Hepatocyte (in vitro differentiated cells): Measurements from ENCODE around the gene VIPAS39. TPM values are rescaled to one million over a fixed set of nuclear protein-coding genes. Genes with fewer than 3 reads are reported as not detected.

Source experiments
- DNase-seq: peaks from one replicate; pipeline ENCODE4 v3.0.0-alpha.2; 2016; ENCODE audit warnings: low spot score
- H2AFZ ChIP-seq: fragments of 200-600 bp; sonication (generic); 2 replicates; pipeline ENCODE4 v1.6.0; 2016; ENCODE audit warnings: antibody characterized with exemption, mild to moderate bottlenecking
- H3K27ac ChIP-seq: fragments of 200-600 bp; sonication (generic); 2 replicates; pipeline ENCODE4 v1.5.1; 2016; ENCODE audit warnings: mild to moderate bottlenecking
- H3K27me3 ChIP-seq: fragments of 200-600 bp; sonication (generic); 2 replicates; pipeline ENCODE4 v1.6.1; 2016
- H3K36me3 ChIP-seq: fragments of 200-600 bp; sonication (generic); replicated peaks from 2 replicates; pipeline ENCODE4 v1.5.1; 2016; ENCODE audit warnings: low read depth; ENCODE audit not compliant: insufficient read depth
- H3K4me1 ChIP-seq: fragments of 200-600 bp; sonication (generic); 2 replicates; pipeline ENCODE4 v1.5.1; 2016; ENCODE audit warnings: mild to moderate bottlenecking, moderate library complexity; ENCODE audit not compliant: insufficient read depth
- H3K4me2 ChIP-seq: fragments of 200-600 bp; sonication (generic); 2 replicates; pipeline ENCODE4 v1.6.0; 2016
- H3K4me3 ChIP-seq: fragments of 200-600 bp; sonication (generic); 2 replicates; pipeline ENCODE4 v1.5.1; 2016; ENCODE audit warnings: mild to moderate bottlenecking
- H3K79me2 ChIP-seq: fragments of 200-600 bp; sonication (generic); 2 replicates; pipeline ENCODE4 v1.6.0; 2017; ENCODE audit warnings: mild to moderate bottlenecking
- H3K9me2 ChIP-seq: fragments of 200-600 bp; sonication (generic); replicated peaks from 2 replicates; pipeline ENCODE4 v1.6.0; 2017; ENCODE audit warnings: mild to moderate bottlenecking; ENCODE audit not compliant: insufficient read depth
- H3K9me3 ChIP-seq: fragments of 200-600 bp; sonication (generic); 2 replicates; pipeline ENCODE4 v1.5.1; 2016; ENCODE audit warnings: low read depth, mild to moderate bottlenecking
- H4K20me1 ChIP-seq: fragments of 200-600 bp; sonication (generic); 2 replicates; pipeline ENCODE4 v1.6.0; 2016; ENCODE audit warnings: mild to moderate bottlenecking; ENCODE audit not compliant: insufficient read depth, poor library complexity, severe bottlenecking
- EZH2 ChIP-seq: fragments of 200-600 bp; sonication (generic); IDR thresholded peaks from 2 replicates; pipeline ENCODE4 v1.6.1; 2016; ENCODE audit warnings: antibody characterized with exemption, mild to moderate bottlenecking, borderline replicate concordance
- EZH2phosphoT487 ChIP-seq: fragments of 200-600 bp; sonication (generic); IDR thresholded peaks from one replicate; pipeline ENCODE4 v1.6.1; 2018; ENCODE audit warnings: antibody characterized with exemption, mild to moderate bottlenecking, low read depth, moderate library complexity; ENCODE audit not compliant: unreplicated experiment, severe bottlenecking
- WGBS: methylation state at CpG from one replicate; pipeline ENCODE4 v1.1.6; 2016; ENCODE audit warnings: low lambda C conversion rate; ENCODE audit errors: missing lambda C conversion rate; 5-methylcytosine and 5-hydroxymethylcytosine counted together
- polyA plus RNA-seq: library from polyadenylated mRNA; unstranded; fragments of >200 nt; fragmentation: Nextera tagmentation; extraction: Ambion mirVana; gene quantifications from 2 replicates; pipeline ENCODE4 v1.2.1, GENCODE V29; 2016
- total RNA-seq: library from RNA; depleted of rRNA; stranded (reverse); fragments of >200 nt; gene quantifications from 2 replicates; pipeline ENCODE4 v1.2.3, GENCODE V29; 2014
- TF ChIP-seq, protein P1 (sequence below): fragments of 200-600 bp; sonication (generic); IDR thresholded peaks from 2 replicates; pipeline ENCODE4 v1.5.1; 2016; ENCODE audit warnings: antibody characterized with exemption, mild to moderate bottlenecking; ENCODE audit not compliant: poor library complexity

VIPAS39 gene
- total and polyA plus RNA-seq, 2 experiments from 2014 or later = 11.7 to 29.2 TPM

DNA sequence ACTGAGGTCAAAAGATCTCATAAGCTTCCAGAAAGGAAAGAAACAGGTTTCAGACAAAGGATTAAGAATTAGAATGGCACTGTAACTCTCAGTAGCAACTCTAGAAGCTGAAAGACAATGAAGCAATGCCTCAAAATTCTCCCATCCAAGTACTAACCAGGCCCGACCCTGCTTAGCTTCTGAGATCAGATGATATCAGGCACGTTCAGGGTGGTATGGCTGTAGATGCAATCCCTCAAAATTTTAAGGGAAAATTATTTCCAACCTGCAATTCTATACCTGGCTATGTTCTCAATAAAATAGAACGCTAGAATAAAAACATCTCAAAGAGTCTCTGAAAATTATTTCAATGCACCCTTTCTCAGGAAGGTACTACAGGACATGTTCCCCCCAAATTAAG, 53.6 kb downstream of the VIPAS39 start:
- Histone ChIP-seq H3K4me1 (no peaks in the 10 kb centered on the region), H3K4me3 (no peak overlapping the region), H3K9me3 (no peaks in the 10 kb centered on the region), H3K79me2 (no peaks in the 10 kb centered on the region), H4K20me1 (no peaks in the 10 kb centered on the region), H3K9me2 (no peaks in the 10 kb centered on the region), H2AFZ (no peak overlapping the region), H3K36me3 (no peaks in the 10 kb centered on the region), H3K4me2 (no peak overlapping the region), H3K27ac (no peak overlapping the region), H3K27me3 (no peaks in the 10 kb centered on the region)
- no peak for DNase-seq
- 97% methylated on average over 3 of the region's 3 CpGs for WGBS
- TF ChIP-seq, protein P1, sequence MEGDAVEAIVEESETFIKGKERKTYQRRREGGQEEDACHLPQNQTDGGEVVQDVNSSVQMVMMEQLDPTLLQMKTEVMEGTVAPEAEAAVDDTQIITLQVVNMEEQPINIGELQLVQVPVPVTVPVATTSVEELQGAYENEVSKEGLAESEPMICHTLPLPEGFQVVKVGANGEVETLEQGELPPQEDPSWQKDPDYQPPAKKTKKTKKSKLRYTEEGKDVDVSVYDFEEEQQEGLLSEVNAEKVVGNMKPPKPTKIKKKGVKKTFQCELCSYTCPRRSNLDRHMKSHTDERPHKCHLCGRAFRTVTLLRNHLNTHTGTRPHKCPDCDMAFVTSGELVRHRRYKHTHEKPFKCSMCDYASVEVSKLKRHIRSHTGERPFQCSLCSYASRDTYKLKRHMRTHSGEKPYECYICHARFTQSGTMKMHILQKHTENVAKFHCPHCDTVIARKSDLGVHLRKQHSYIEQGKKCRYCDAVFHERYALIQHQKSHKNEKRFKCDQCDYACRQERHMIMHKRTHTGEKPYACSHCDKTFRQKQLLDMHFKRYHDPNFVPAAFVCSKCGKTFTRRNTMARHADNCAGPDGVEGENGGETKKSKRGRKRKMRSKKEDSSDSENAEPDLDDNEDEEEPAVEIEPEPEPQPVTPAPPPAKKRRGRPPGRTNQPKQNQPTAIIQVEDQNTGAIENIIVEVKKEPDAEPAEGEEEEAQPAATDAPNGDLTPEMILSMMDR = no peak
- TF ChIP-seq EZH2 (no peak), EZH2phosphoT487 (no peak)

DNA sequence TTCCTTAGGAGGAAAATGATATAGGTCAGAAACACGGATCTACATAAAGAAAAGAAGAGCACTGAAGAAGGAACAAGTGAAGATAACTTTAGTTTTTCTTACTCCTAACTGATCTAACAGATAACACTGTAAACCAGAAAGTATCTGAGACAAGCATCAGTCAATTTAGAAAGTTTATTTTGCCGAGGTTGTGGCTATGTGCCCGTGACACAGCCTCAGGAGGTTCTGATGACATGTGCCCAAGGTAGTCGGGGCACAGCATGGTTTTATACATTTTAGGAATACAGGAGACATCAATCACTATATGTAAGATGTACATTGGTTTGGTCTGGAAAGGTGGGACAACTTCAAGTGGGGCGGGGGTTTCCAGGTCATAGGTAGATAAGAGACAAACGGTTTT, 57.2 kb downstream of the VIPAS39 start:
- Histone ChIP-seq H3K79me2 (no peaks in the 10 kb centered on the region), H3K36me3 (no peaks in the 10 kb centered on the region), H3K4me3 (no peak overlapping the region), H2AFZ (no peak overlapping the region), H3K27me3 (no peaks in the 10 kb centered on the region), H3K9me2 (no peaks in the 10 kb centered on the region), H3K9me3 (no peaks in the 10 kb centered on the region), H4K20me1 (no peaks in the 10 kb centered on the region), H3K4me1 (no peaks in the 10 kb centered on the region), H3K27ac (no peak overlapping the region), H3K4me2 (no peak overlapping the region)
- WGBS = 72% methylated on average over 6 of the region's 6 CpGs
- TF ChIP-seq EZH2 = no peak
- DNase-seq = no peak

DNA sequence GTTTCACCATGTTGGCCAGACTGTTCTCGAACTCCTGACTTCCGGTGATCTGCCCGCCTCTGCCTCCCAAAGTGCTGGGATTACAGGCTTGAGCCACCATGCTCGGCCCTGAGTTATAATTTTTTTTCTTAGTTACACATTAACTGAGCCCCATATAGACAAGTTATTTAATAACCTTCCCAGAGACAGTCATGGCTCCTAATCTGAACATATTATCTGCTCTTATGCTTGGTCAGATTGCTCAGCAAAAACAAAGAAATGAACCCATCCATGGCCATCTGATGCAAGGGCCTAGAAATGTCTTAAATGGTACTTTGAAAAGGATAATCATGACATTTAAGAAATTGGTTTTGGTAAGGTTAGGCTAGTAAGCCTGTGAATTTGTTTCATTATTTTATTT, 67.2 kb downstream of the VIPAS39 start:
- H3K4me2 ChIP-seq = no peak overlapping the region
- peak overlapping the region; percentile 46 for H3K27ac ChIP-seq
- no peak overlapping the region for H2AFZ ChIP-seq
- no peak overlapping the region for H3K4me3 ChIP-seq
- H3K79me2 ChIP-seq = no peaks in the 10 kb centered on the region
- no peaks in the 10 kb centered on the region for H3K36me3 ChIP-seq
- WGBS = 87% methylated on average over 4 of the region's 4 CpGs
- no peak for TF ChIP-seq EZH2phosphoT487
- no peak for TF ChIP-seq EZH2
- TF ChIP-seq, protein P1 = no peak
- H3K27me3 ChIP-seq = no peaks in the 10 kb centered on the region
- DNase-seq = peak; percentile 15
- H3K9me2 ChIP-seq = no peaks in the 10 kb centered on the region
- H4K20me1 ChIP-seq = no peaks in the 10 kb centered on the region
- no peaks in the 10 kb centered on the region for H3K4me1 ChIP-seq
- no peaks in the 10 kb centered on the region for H3K9me3 ChIP-seq

DNA sequence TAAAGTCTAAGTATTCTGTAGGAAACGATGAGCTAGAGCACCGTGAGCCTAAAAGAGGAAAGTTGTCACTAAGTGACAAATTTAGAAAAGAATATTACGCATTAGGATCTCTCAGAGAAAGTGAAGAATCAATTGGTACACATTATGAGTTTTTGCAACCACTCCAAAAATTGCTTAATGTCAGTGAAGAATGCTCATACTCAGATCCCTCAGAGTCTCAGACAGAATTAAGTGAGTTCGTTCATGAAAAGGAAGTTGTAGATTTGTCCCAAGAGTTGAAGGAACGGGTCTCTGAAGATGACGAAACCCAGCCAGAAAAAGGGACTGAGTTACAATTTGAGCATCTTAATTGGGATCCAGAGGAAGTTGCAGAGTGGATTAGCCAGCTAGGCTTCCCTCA, 78.7 kb downstream of the VIPAS39 start:
- Histone ChIP-seq H3K9me3 (no peaks in the 10 kb centered on the region), H4K20me1 (no peaks in the 10 kb centered on the region), H3K4me2 (no peak overlapping the region), H2AFZ (no peak overlapping the region), H3K27ac (no peak overlapping the region), H3K9me2 (no peaks in the 10 kb centered on the region), H3K4me1 (peaks cover 15% of the 10 kb centered on the region), H3K79me2 (peaks cover 29% of the 10 kb centered on the region), H3K36me3 (no peaks in the 10 kb centered on the region), H3K27me3 (no peaks in the 10 kb centered on the region), H3K4me3 (no peak overlapping the region)
- DNase-seq = no peak
- WGBS = 93% methylated on average over 6 of the region's 6 CpGs
- TF ChIP-seq, protein P1 = no peak
- TF ChIP-seq EZH2phosphoT487 = no peak
- no peak for TF ChIP-seq EZH2
